CD14-positive monocyte (primary cell): ENCODE measurements around the gene CBX2. TPM values are rescaled to one million over a fixed set of nuclear protein-coding genes. Genes with fewer than 3 reads are reported as not detected.

Source experiments
- DNase-seq, 3 donors: peaks; one replicate each; pipeline ENCODE4 v3.0.0-alpha.2; 2011 to 2022
- H2AFZ ChIP-seq: 2 replicates; pipeline ENCODE4 v1.6.0; 2012; ENCODE audit warnings: mild to moderate bottlenecking, low read depth, low read length, inconsistent platforms; ENCODE audit not compliant: insufficient read depth, poor library complexity, severe bottlenecking
- H3K27ac ChIP-seq, 2 donors: 1 replicate in 1 of 2; 2 replicates in 1 of 2; pipeline ENCODE4 v1.5.1; 2012 to 2013; ENCODE audit warnings: low read length in 2 of 2, control low read depth in 1 of 2, inconsistent platforms in 1 of 2, low read depth in 1 of 2, mild to moderate bottlenecking in 1 of 2
- H3K27me3 ChIP-seq, 2 donors: one replicate each; pipeline versions ENCODE4 v1.6.0 to v1.6.1; 2011 to 2013; ENCODE audit warnings: low read length in 2 of 2; ENCODE audit not compliant: control insufficient read depth in 2 of 2, insufficient read depth in 2 of 2
- H3K36me3 ChIP-seq, 2 donors: replicated peaks in 1 of 2; 1 replicate in 1 of 2; 2 replicates in 1 of 2; pipeline versions ENCODE4 v1.5.1 to v1.6.1; 2012 to 2013; ENCODE audit warnings: low read length in 2 of 2, control low read depth in 1 of 2, inconsistent platforms in 1 of 2, mild to moderate bottlenecking in 1 of 2; ENCODE audit not compliant: insufficient read depth in 2 of 2, control insufficient read depth in 1 of 2
- H3K4me1 ChIP-seq, 2 donors: 1 replicate in 1 of 2; 2 replicates in 1 of 2; pipeline versions ENCODE4 v1.5.1 to v1.6.1; 2012 to 2013; ENCODE audit warnings: low read length in 2 of 2, control low read depth in 1 of 2, inconsistent platforms in 1 of 2, mild to moderate bottlenecking in 1 of 2, moderate library complexity in 1 of 2; ENCODE audit not compliant: insufficient read depth in 2 of 2, control insufficient read depth in 1 of 2
- H3K4me2 ChIP-seq: replicated peaks from 2 replicates; pipeline ENCODE3; 2012; ENCODE audit warnings: low read length, moderate library complexity, mild to moderate bottlenecking; ENCODE audit not compliant: poor library complexity, severe bottlenecking; ENCODE audit errors: extremely low read depth
- H3K4me3 ChIP-seq, 3 experiments: fragments of 200-600 bp in 1 of 3; sonication (generic) in 1 of 3; replicated peaks in 1 of 3; 1 replicate in 2 of 3; 2 replicates in 1 of 3; pipeline ENCODE4 v1.5.1; 2011 to 2013; ENCODE audit warnings: low read length in 3 of 3, mild to moderate bottlenecking in 3 of 3, control low read depth in 2 of 3, low read depth in 2 of 3, inconsistent platforms in 1 of 3, moderate library complexity in 1 of 3
- H3K79me2 ChIP-seq: 2 replicates; pipeline ENCODE4 v1.6.0; 2012; ENCODE audit warnings: mild to moderate bottlenecking, control low read depth, inconsistent platforms, low read length, moderate library complexity; ENCODE audit not compliant: insufficient read depth
- H3K9ac ChIP-seq: 2 replicates; pipeline ENCODE4 v1.6.0; 2017; ENCODE audit warnings: low read length, mild to moderate bottlenecking; ENCODE audit not compliant: insufficient read depth, poor library complexity, severe bottlenecking
- H3K9me3 ChIP-seq, 2 donors: replicated peaks in 1 of 2; 1 replicate in 1 of 2; 2 replicates in 1 of 2; pipeline versions ENCODE4 v1.5.1 to v1.6.1; 2012 to 2013; ENCODE audit warnings: low read length in 2 of 2, control low read depth in 1 of 2; ENCODE audit not compliant: control insufficient read depth in 1 of 2, insufficient read depth in 1 of 2
- H4K20me1 ChIP-seq: 2 replicates; pipeline ENCODE4 v1.6.0; 2012; ENCODE audit warnings: mild to moderate bottlenecking, low read length, control low read depth, moderate library complexity; ENCODE audit not compliant: insufficient read depth
- H3K27ac Mint-ChIP-seq, 7 donors: one replicate each; pipeline ENCODE4 v1.8.0; 2020; ENCODE audit warnings: mild to moderate bottlenecking in 7 of 7, mixed read lengths in 7 of 7, moderate library complexity in 6 of 7, inconsistent platforms in 2 of 7
- H3K27me3 Mint-ChIP-seq, 3 donors: one replicate each; pipeline ENCODE4 v1.8.0; 2021 to 2022; ENCODE audit warnings: low read depth in 3 of 3, mild to moderate bottlenecking in 3 of 3, mixed read lengths in 3 of 3, moderate library complexity in 3 of 3, inconsistent platforms in 1 of 3
- H3K36me3 Mint-ChIP-seq, 2 donors: one replicate each; pipeline ENCODE4 v1.8.0; 2020; ENCODE audit warnings: mixed read lengths in 2 of 2, inconsistent platforms in 1 of 2, mild to moderate bottlenecking in 1 of 2
- H3K4me1 Mint-ChIP-seq: one replicate; pipeline ENCODE4 v1.8.0; 2020; ENCODE audit warnings: mild to moderate bottlenecking, mixed read lengths
- H3K4me3 Mint-ChIP-seq, 2 donors: one replicate each; pipeline ENCODE4 v1.8.0; 2020; ENCODE audit warnings: mild to moderate bottlenecking in 2 of 2, mixed read lengths in 2 of 2, moderate library complexity in 1 of 2
- H3K9me3 Mint-ChIP-seq, 7 donors: one replicate each; pipeline ENCODE4 v1.8.0; 2020 to 2022; ENCODE audit warnings: mixed read lengths in 7 of 7, mild to moderate bottlenecking in 6 of 7, moderate library complexity in 6 of 7, inconsistent platforms in 2 of 7
- CTCF ChIP-seq: fragments of 200-600 bp; IDR thresholded peaks from one replicate; pipeline ENCODE4 v1.8.0; 2022; ENCODE audit warnings: antibody characterized with exemption, mild to moderate bottlenecking
- WGBS: methylation state at CpG from one replicate; pipeline ENCODE4 v1.1.5; 2013; ENCODE audit warnings: missing lambda C conversion rate; ENCODE audit not compliant: insufficient coverage; 5-methylcytosine and 5-hydroxymethylcytosine counted together
- intact Hi-C, 2 donors: fragments of 100-400 bp; cut with micrococcal nuclease; formaldehyde crosslinking; loops; one replicate each; pipeline versions ENCODE4 v1.15.0 to v1.15.1; 2023
- polyA plus RNA-seq, 3 donors: library from polyadenylated mRNA; depleted of rRNA in 1 of 3; unstranded in 2 of 3; stranded (reverse) in 1 of 3; fragments of 300-500 nt in 2 of 3; fragments of >200 nt in 1 of 3; fragmentation: Illumina TruSeq in 2 of 3; gene quantifications; 1 replicate in 2 of 3; 2 replicates in 1 of 3; pipeline ENCODE4 v1.2.3, GENCODE V29; 2012 to 2021

CBX2 gene
- polyA plus RNA-seq, 3 donors, result 0.09 to 0.95 TPM; not detected in 1

GRCh38 chr17:79732254-79732653 is 45.7 kb upstream of the CBX2 start:
- Histone ChIP-seq H3K27me3 (no peaks in the 10 kb centered on the region), H3K4me1 (peaks cover 16 to 26% of the 10 kb centered on the region in 2 donors), H3K36me3 (no peaks in the 10 kb centered on the region), H3K4me2 (peak overlapping the region; percentile 64), H3K79me2 (no peaks in the 10 kb centered on the region), H3K27ac (no peak overlapping the region), H3K9ac (peak overlapping the region; percentile 53), H4K20me1 (no peaks in the 10 kb centered on the region), H2AFZ (peak overlapping the region; percentile 82), H3K4me3 (peak overlapping the region in 1 of 3 experiments; percentile 70), H3K9me3 (no peaks in the 10 kb centered on the region)
- Mint-ChIP-seq H3K36me3 (peaks cover 0 to 4% of the 10 kb centered on the region in 2 donors), H3K4me3 (peak overlapping the region in 1 of 2 donors; percentile 79), H3K27me3 (peaks cover 2 to 6% (median 3%) of the 10 kb centered on the region in 3 donors), H3K4me1 (peaks cover 25% of the 10 kb centered on the region), H3K9me3 (peaks cover 0 to 2% (median 0%) of the 10 kb centered on the region in 7 donors), H3K27ac (peak overlapping the region in 2 of 7 donors; percentile 25 to 89)
- intact Hi-C loops, result no loop called here
- WGBS, result 91% methylated on average over 6 of the region's 10 CpGs
- no peak for TF ChIP-seq CTCF
- no peak for DNase-seq

GRCh38 chr17:79732804-79733691 is 44.9 kb upstream of the CBX2 start:
- peak overlapping the region; percentile 20 to 70 (median 42) for H3K4me3 ChIP-seq
- no peaks in the 10 kb centered on the region for H3K36me3 ChIP-seq
- no peaks in the 10 kb centered on the region for H3K27me3 ChIP-seq
- Mint-ChIP-seq H3K4me3 (peak overlapping the region; percentile 79 to 87), H3K4me1 (peaks cover 22% of the 10 kb centered on the region), H3K27ac (peak overlapping the region; percentile 51 to 91 (median 82)), H3K27me3 (peaks cover 2 to 10% (median 8%) of the 10 kb centered on the region in 3 donors), H3K9me3 (peaks cover 0 to 2% (median 0%) of the 10 kb centered on the region in 7 donors), H3K36me3 (no peaks in the 10 kb centered on the region)
- WGBS, result 53% methylated on average over 35 of the region's 35 CpGs
- peak overlapping the region; percentile 82 for H2AFZ ChIP-seq
- no peaks in the 10 kb centered on the region for H3K79me2 ChIP-seq
- intact Hi-C loops, result no loop called here
- H3K4me2 ChIP-seq, result peak overlapping the region; percentile 64
- H3K9ac ChIP-seq, result peak overlapping the region; percentile 53
- H3K27ac ChIP-seq, result peak overlapping the region in 1 of 2 donors; percentile 66
- H3K4me1 ChIP-seq, result peaks cover 15 to 24% of the 10 kb centered on the region in 2 donors
- no peaks in the 10 kb centered on the region for H3K9me3 ChIP-seq
- TF ChIP-seq CTCF, result no peak
- peak; percentile 30 to 55 (median 39) for DNase-seq
- no peaks in the 10 kb centered on the region for H4K20me1 ChIP-seq
